ENCODE measurements around the gene TPD52L1. TPM values are rescaled to one million over a fixed set of nuclear protein-coding genes. Genes with fewer than 3 reads are reported as not detected.

Gene TPD52L1
- total and polyA plus RNA-seq, 2 donors (not counting 3 experiments of a cell fraction or from before 2014, with no cell fraction given) = 0.29 to 0.37 TPM

- Histone ChIP-seq H3K9ac (replicated peaks; ENCODE audit: extremely low read depth, insufficient read depth, low read length) (no peak overlapping the region), H3K36me3 (ENCODE audit: control insufficient read depth in 2 of 2, extremely low read depth in 1 of 2, insufficient read depth in 2 of 2, low read length in 2 of 2) (no peaks in the 10 kb centered on the region), H3K27me3 (ENCODE audit: control insufficient read depth in 2 of 2, insufficient read depth in 2 of 2, low read length in 2 of 2) (no peaks in the 10 kb centered on the region), H3K79me2 (ENCODE audit: control insufficient read depth, insufficient read depth, low read length) (no peaks in the 10 kb centered on the region), H3K4me2 (ENCODE audit: insufficient read depth, low read length) (no peak overlapping the region), H4K20me1 (replicated peaks; ENCODE audit: control insufficient read depth, extremely low read depth, insufficient read depth, low read length) (no peaks in the 10 kb centered on the region), H2AFZ (ENCODE audit: low read depth, low read length) (no peak overlapping the region), H3K4me1 (ENCODE audit: control insufficient read depth, extremely low read depth, insufficient read depth, low read length) (no peaks in the 10 kb centered on the region), H3K4me3 (replicated peaks in 1 of 3; ENCODE audit: insufficient read depth in 1 of 3, low read depth in 1 of 3, low read length in 3 of 3) (no peak overlapping the region), H3K9me1 (replicated peaks; ENCODE audit: control insufficient read depth, extremely low read depth, insufficient read depth, low read length) (no peaks in the 10 kb centered on the region), H3K27ac (ENCODE audit: insufficient read depth, low read depth, low read length) (no peak overlapping the region), H3K9me3 (replicated peaks; ENCODE audit: control insufficient read depth, insufficient read depth, low read length) (peaks cover 3% of the 10 kb centered on the region)
- dilution Hi-C loops (cut with MboI; ENCODE audit: extremely low pct_ligation_motif_present, low sequenced_read_pairs) (loop anchor here (25.0 kb wide), 1 partner anchor 249 kb away; no protein-coding TSS in a partner anchor), intact Hi-C loops (cut with micrococcal nuclease) (loop anchor here (5.0 kb wide), 1 partner anchor 191 kb away; the partner anchor contains the start of gene HDDC2)
- peak; percentile 10 for TF ChIP-seq FOS (IDR thresholded peaks at IDR 0.05; ENCODE audit: borderline replicate concordance, insufficient read depth, low read length)
- TF ChIP-seq POLR2AphosphoS5 (IDR thresholded peaks at IDR 0.05; ENCODE audit: insufficient read depth, low read depth, low read length) = no peak
- BruUV-seq (replicated peaks) = no TSS peak
- POLR2A ChIA-PET = no interaction called here
- CTCF ChIA-PET = interaction anchor here (1.2 to 5.3 kb wide), 3 partner anchors 135 to 239 kb away, joined by 3 to 259 read pairs (median 36); partner anchors contain the start of gene RNF217
- DNase-seq (ENCODE audit: low read depth, low spot score) = no peak
- FAIRE-seq = no peak
Measured at GRCh38 chr6:125111219-125111983, 42.2 kb upstream of the TPD52L1 start.

- DNase-seq (ENCODE audit: low read depth, low spot score) (no peak), FAIRE-seq (no peak)
- H4K20me1 ChIP-seq (replicated peaks; ENCODE audit: control insufficient read depth, extremely low read depth, insufficient read depth, low read length) = no peaks in the 10 kb centered on the region
- no peak overlapping the region for H3K4me2 ChIP-seq (ENCODE audit: insufficient read depth, low read length)
- ChIA-PET POLR2A (no interaction called here), CTCF (interaction anchor here (1.2 to 5.3 kb wide), 10 partner anchors 10 to 241 kb away, joined by 3 to 259 read pairs (median 6); partner anchors contain the start of gene RNF217)
- no peak overlapping the region for H3K9ac ChIP-seq (replicated peaks; ENCODE audit: extremely low read depth, insufficient read depth, low read length)
- H2AFZ ChIP-seq (ENCODE audit: low read depth, low read length) = no peak overlapping the region
- no peaks in the 10 kb centered on the region for H3K79me2 ChIP-seq (ENCODE audit: control insufficient read depth, insufficient read depth, low read length)
- no TSS peak for BruUV-seq (replicated peaks)
- no peak overlapping the region for H3K4me3 ChIP-seq (replicated peaks in 1 of 3; ENCODE audit: insufficient read depth in 1 of 3, low read depth in 1 of 3, low read length in 3 of 3)
- H3K27me3 ChIP-seq (ENCODE audit: control insufficient read depth in 2 of 2, insufficient read depth in 2 of 2, low read length in 2 of 2) = no peaks in the 10 kb centered on the region
- no peak overlapping the region for H3K27ac ChIP-seq (ENCODE audit: insufficient read depth, low read depth, low read length)
- dilution Hi-C loops (cut with MboI; ENCODE audit: extremely low pct_ligation_motif_present, low sequenced_read_pairs) (loop anchor here (25.0 kb wide), 1 partner anchor 251 kb away; no protein-coding TSS in a partner anchor), intact Hi-C loops (cut with micrococcal nuclease) (loop anchor here (5.0 kb wide), 1 partner anchor 189 kb away; the partner anchor contains the start of gene HDDC2)
- H3K9me3 ChIP-seq (replicated peaks; ENCODE audit: control insufficient read depth, insufficient read depth, low read length) = peaks cover 3% of the 10 kb centered on the region
- no peaks in the 10 kb centered on the region for H3K9me1 ChIP-seq (replicated peaks; ENCODE audit: control insufficient read depth, extremely low read depth, insufficient read depth, low read length)
- no peaks in the 10 kb centered on the region for H3K4me1 ChIP-seq (ENCODE audit: control insufficient read depth, extremely low read depth, insufficient read depth, low read length)
- H3K36me3 ChIP-seq (ENCODE audit: control insufficient read depth in 2 of 2, extremely low read depth in 1 of 2, insufficient read depth in 2 of 2, low read length in 2 of 2) = no peaks in the 10 kb centered on the region
- TF ChIP-seq POLR2AphosphoS5 (IDR thresholded peaks at IDR 0.05; ENCODE audit: insufficient read depth, low read depth, low read length) (no peak), GATA2 (IDR thresholded peaks at IDR 0.05; ENCODE audit: insufficient read depth, insufficient read length, low read depth, low read length) (no peak), POLR2A (IDR thresholded peaks at IDR 0.05; ENCODE audit: low read depth, low read length) (no peak), MYC (IDR thresholded peaks at IDR 0.05; ENCODE audit: low read depth, low read length) (no peak), MAX (IDR thresholded peaks at IDR 0.05; ENCODE audit: insufficient read depth, insufficient read length) (no peak), EZH2 (IDR thresholded peaks at IDR 0.05; ENCODE audit: borderline replicate concordance, low read depth, low read length, severe bottlenecking) (no peak), JUN (IDR thresholded peaks at IDR 0.05; ENCODE audit: borderline replicate concordance, insufficient read depth, insufficient read length, low read depth) (no peak), FOS (IDR thresholded peaks at IDR 0.05; ENCODE audit: borderline replicate concordance, insufficient read depth, low read length) (no peak)
- TF ChIP-seq, protein P1, sequence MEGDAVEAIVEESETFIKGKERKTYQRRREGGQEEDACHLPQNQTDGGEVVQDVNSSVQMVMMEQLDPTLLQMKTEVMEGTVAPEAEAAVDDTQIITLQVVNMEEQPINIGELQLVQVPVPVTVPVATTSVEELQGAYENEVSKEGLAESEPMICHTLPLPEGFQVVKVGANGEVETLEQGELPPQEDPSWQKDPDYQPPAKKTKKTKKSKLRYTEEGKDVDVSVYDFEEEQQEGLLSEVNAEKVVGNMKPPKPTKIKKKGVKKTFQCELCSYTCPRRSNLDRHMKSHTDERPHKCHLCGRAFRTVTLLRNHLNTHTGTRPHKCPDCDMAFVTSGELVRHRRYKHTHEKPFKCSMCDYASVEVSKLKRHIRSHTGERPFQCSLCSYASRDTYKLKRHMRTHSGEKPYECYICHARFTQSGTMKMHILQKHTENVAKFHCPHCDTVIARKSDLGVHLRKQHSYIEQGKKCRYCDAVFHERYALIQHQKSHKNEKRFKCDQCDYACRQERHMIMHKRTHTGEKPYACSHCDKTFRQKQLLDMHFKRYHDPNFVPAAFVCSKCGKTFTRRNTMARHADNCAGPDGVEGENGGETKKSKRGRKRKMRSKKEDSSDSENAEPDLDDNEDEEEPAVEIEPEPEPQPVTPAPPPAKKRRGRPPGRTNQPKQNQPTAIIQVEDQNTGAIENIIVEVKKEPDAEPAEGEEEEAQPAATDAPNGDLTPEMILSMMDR (IDR thresholded peaks at IDR 0.05; ENCODE audit: extremely low read depth in 1 of 2, insufficient read depth in 1 of 2, low read depth in 1 of 2, low read length in 2 of 2) = no peak
Measured at GRCh38 chr6:125112934-125113333, 40.6 kb upstream of the TPD52L1 start.

All from endothelial cell of umbilical vein (primary cell).